Ovary (tissue), 3 donors: ENCODE results near the gene CTDSPL2.

Experiments used
- EP300 ChIP-seq: sonication (generic); formaldehyde crosslinking; IDR thresholded peaks from one replicate; pipeline ENCODE4 v1.6.1; 2017; ENCODE audit warnings: antibody characterized with exemption
- POLR2A ChIP-seq: fragments of 450-650 bp; IDR thresholded peaks from one replicate; pipeline ENCODE4 v1.6.1; 2017; ENCODE audit warnings: antibody characterized with exemption, mild to moderate bottlenecking, moderate library complexity
- TF ChIP-seq, protein P1 (sequence below), 3 donors: fragments of 450-650 bp in 2 of 3; fragments of 200-600 bp in 1 of 3; IDR thresholded peaks; one replicate each; pipeline versions ENCODE4 v1.5.1 to v1.8.0; 2016 to 2022; ENCODE audit warnings: antibody characterized with exemption in 3 of 3, mild to moderate bottlenecking in 1 of 3
- donor health status: DM: no; HTN: no; CAD: no.

DNA sequence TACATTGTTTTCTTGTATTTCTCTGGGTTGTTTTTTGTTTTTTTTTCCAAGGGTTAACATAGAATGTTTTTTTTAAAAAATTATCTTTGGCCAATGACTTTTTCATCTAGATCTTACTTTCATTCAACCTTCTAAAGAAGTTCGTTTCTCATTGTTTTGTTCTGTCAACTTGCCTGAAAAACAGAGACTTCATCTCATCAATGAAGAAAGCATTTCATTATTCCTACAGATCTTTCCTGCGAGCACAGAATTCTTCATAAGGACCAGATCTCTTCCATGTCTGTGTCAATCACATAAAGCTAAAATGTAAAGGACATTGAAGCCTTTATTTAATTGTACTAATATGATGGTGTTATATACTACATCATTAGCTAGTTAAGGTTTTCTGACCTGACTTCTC is 99.8 kb downstream of the CTDSPL2 start:
- TF ChIP-seq POLR2A (no peak), EP300 (no peak)
- TF ChIP-seq, protein P1, sequence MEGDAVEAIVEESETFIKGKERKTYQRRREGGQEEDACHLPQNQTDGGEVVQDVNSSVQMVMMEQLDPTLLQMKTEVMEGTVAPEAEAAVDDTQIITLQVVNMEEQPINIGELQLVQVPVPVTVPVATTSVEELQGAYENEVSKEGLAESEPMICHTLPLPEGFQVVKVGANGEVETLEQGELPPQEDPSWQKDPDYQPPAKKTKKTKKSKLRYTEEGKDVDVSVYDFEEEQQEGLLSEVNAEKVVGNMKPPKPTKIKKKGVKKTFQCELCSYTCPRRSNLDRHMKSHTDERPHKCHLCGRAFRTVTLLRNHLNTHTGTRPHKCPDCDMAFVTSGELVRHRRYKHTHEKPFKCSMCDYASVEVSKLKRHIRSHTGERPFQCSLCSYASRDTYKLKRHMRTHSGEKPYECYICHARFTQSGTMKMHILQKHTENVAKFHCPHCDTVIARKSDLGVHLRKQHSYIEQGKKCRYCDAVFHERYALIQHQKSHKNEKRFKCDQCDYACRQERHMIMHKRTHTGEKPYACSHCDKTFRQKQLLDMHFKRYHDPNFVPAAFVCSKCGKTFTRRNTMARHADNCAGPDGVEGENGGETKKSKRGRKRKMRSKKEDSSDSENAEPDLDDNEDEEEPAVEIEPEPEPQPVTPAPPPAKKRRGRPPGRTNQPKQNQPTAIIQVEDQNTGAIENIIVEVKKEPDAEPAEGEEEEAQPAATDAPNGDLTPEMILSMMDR (IDR thresholded peaks at IDR 0.05): no peak
